Thyroid gland (tissue), 4 donors: Measurements from ENCODE around the gene C3orf18. TPM values are rescaled to one million over a fixed set of nuclear protein-coding genes. Genes with fewer than 3 reads are reported as not detected.
A peak's percentile ranks its signal among the peaks of the same experiment; 100 is the strongest.

Experiments used
- DNase-seq, 2 donors: peaks; one replicate each; pipeline ENCODE4 v3.0.0-alpha.2; 2019
- H3K27ac ChIP-seq, 3 donors: fragments of 200-600 bp; sonication (generic); 1 replicate in 2 of 3; 2 replicates in 1 of 3; pipeline ENCODE4 v1.5.1; 2016 to 2019; ENCODE audit warnings: mild to moderate bottlenecking in 1 of 3, moderate library complexity in 1 of 3
- H3K27me3 ChIP-seq: fragments of 200-600 bp; sonication (generic); one replicate; pipeline ENCODE4 v1.5.1; 2019
- H3K36me3 ChIP-seq, 2 donors: fragments of 200-600 bp; sonication (generic); one replicate each; pipeline ENCODE4 v1.5.1; 2016 to 2019
- H3K4me1 ChIP-seq, 2 donors: fragments of 200-600 bp; sonication (generic); one replicate each; pipeline ENCODE4 v1.5.1; 2017 to 2019
- H3K4me3 ChIP-seq, 3 donors: fragments of 200-600 bp; sonication (generic); replicated peaks in 1 of 3; 1 replicate in 2 of 3; 2 replicates in 1 of 3; pipeline ENCODE4 v1.5.1; 2016; ENCODE audit warnings: mild to moderate bottlenecking in 1 of 3
- H3K9me3 ChIP-seq: fragments of 200-600 bp; sonication (generic); one replicate; pipeline ENCODE4 v1.5.1; 2017
- CTCF ChIP-seq, 6 experiments: fragments of 200-600 bp in 3 of 6; fragments of 450-650 bp in 3 of 6; sonication (generic) in 3 of 6; IDR thresholded peaks; one replicate each; pipeline ENCODE4 v1.5.1; 2016 to 2019; ENCODE audit warnings: antibody characterized with exemption in 6 of 6, mild to moderate bottlenecking in 2 of 6, inconsistent platforms in 1 of 6, moderate library complexity in 1 of 6
- POLR2A ChIP-seq, 2 donors: fragments of 450-650 bp; IDR thresholded peaks; one replicate each; pipeline ENCODE4 v1.6.1; 2017; ENCODE audit warnings: antibody characterized with exemption in 2 of 2, mild to moderate bottlenecking in 2 of 2, moderate library complexity in 1 of 2
- WGBS, 2 donors: methylation state at CpG; one replicate each; pipeline ENCODE4 v1.1.5; 2017; 5-methylcytosine and 5-hydroxymethylcytosine counted together
- intact Hi-C: fragments of 100-400 bp; cut with DNase I; formaldehyde crosslinking; loops from one replicate; pipeline ENCODE4 v1.15.1; 2023
- total RNA-seq, 4 donors: library from RNA; depleted of rRNA; stranded (reverse); fragments of >200 nt; gene quantifications; one replicate each; pipeline ENCODE4 v1.2.3, GENCODE V29; 2016

C3orf18 gene
- total RNA-seq, 4 donors from 2014 or later = 19.6 to 22.0 (median 20.3) TPM

- WGBS, 2 donors = 80 to 87% methylated on average over 3 of the region's 3 CpGs
- no peaks in the 10 kb centered on the region for H3K36me3 ChIP-seq
- TF ChIP-seq POLR2A (IDR thresholded peaks at IDR 0.05) = no peak
- no peak for TF ChIP-seq CTCF (IDR thresholded peaks at IDR 0.05)
- H3K27me3 ChIP-seq = no peaks in the 10 kb centered on the region
- H3K27ac ChIP-seq = peak overlapping the region; percentile 92 to 98 (median 96)
- no peak overlapping the region for H3K4me3 ChIP-seq
- intact Hi-C loops = no loop called here
- H3K4me1 ChIP-seq = peaks cover 52 to 80% of the 10 kb centered on the region in 2 donors
- H3K9me3 ChIP-seq = no peaks in the 10 kb centered on the region
- no peak for DNase-seq
Observed at GRCh38 chr3:50586763-50587070, 19.2 kb upstream of the C3orf18 start.

GRCh38 chr3:50585919-50586762 is 18.6 kb upstream of the C3orf18 start:
- no peak for DNase-seq

GRCh38 chr3:50584391-50584790 is 16.8 kb upstream of the C3orf18 start:
- H3K27ac ChIP-seq = peak overlapping the region; percentile 92 to 98 (median 96)
- no peaks in the 10 kb centered on the region for H3K9me3 ChIP-seq
- 59 to 70% methylated on average over 2 of the region's 2 CpGs for WGBS, 2 donors
- no peak overlapping the region for H3K4me3 ChIP-seq
- H3K36me3 ChIP-seq = no peaks in the 10 kb centered on the region
- no peak for DNase-seq
- peaks cover 54 to 76% of the 10 kb centered on the region in 2 donors for H3K4me1 ChIP-seq
- intact Hi-C loops = no loop called here
- H3K27me3 ChIP-seq = no peaks in the 10 kb centered on the region
- no peak for TF ChIP-seq POLR2A (IDR thresholded peaks at IDR 0.05)
- no peak for TF ChIP-seq CTCF (IDR thresholded peaks at IDR 0.05)

More at GRCh38 chr3:50585919-50586762, 18.6 kb upstream of the C3orf18 start:
- TF ChIP-seq CTCF (IDR thresholded peaks at IDR 0.05) = no peak
- TF ChIP-seq POLR2A (IDR thresholded peaks at IDR 0.05) = no peak
- no peaks in the 10 kb centered on the region for H3K9me3 ChIP-seq
- H3K4me1 ChIP-seq = peaks cover 58 to 82% of the 10 kb centered on the region in 2 donors
- H3K36me3 ChIP-seq = no peaks in the 10 kb centered on the region
- peak overlapping the region; percentile 92 to 98 (median 96) for H3K27ac ChIP-seq
- H3K4me3 ChIP-seq = no peak overlapping the region
- WGBS, 2 donors = 85 to 97% methylated on average over 4 to 5 of the region's 6 CpGs
- no peaks in the 10 kb centered on the region for H3K27me3 ChIP-seq
- intact Hi-C loops = no loop called here

GRCh38 chr3:50583897-50584296 is 16.4 kb upstream of the C3orf18 start:
- no peaks in the 10 kb centered on the region for H3K36me3 ChIP-seq
- no peak overlapping the region for H3K4me3 ChIP-seq
- no peaks in the 10 kb centered on the region for H3K27me3 ChIP-seq
- TF ChIP-seq CTCF (IDR thresholded peaks at IDR 0.05) (peak in 1 of 6 experiments; percentile 2), POLR2A (IDR thresholded peaks at IDR 0.05) (peak in 1 of 2 donors; percentile 87)
- peak overlapping the region; percentile 92 to 98 (median 96) for H3K27ac ChIP-seq
- 23 to 45% methylated on average over 2 to 6 of the region's 6 CpGs for WGBS, 2 donors
- intact Hi-C loops = no loop called here
- H3K4me1 ChIP-seq = peaks cover 54 to 74% of the 10 kb centered on the region in 2 donors
- no peaks in the 10 kb centered on the region for H3K9me3 ChIP-seq
- DNase-seq = peak; percentile 99

GRCh38 chr3:50582083-50582482 is 14.5 kb upstream of the C3orf18 start:
- Histone ChIP-seq H3K27ac (peak overlapping the region; percentile 92 to 98 (median 96)), H3K36me3 (peaks cover 0 to 4% of the 10 kb centered on the region in 2 donors), H3K4me3 (no peak overlapping the region), H3K4me1 (peaks cover 54 to 59% of the 10 kb centered on the region in 2 donors), H3K9me3 (no peaks in the 10 kb centered on the region), H3K27me3 (no peaks in the 10 kb centered on the region)
- no peak for TF ChIP-seq CTCF (IDR thresholded peaks at IDR 0.05)
- peak in 1 of 2 donors; percentile 8 for TF ChIP-seq POLR2A (IDR thresholded peaks at IDR 0.05)
- peak; percentile 33 to 37 for DNase-seq
- intact Hi-C loops = no loop called here
- WGBS, 2 donors = 66 to 67% methylated on average over 8 of the region's 9 CpGs
